ENCODE measurements around the gene TOX2.

Gene TOX2

DNA sequence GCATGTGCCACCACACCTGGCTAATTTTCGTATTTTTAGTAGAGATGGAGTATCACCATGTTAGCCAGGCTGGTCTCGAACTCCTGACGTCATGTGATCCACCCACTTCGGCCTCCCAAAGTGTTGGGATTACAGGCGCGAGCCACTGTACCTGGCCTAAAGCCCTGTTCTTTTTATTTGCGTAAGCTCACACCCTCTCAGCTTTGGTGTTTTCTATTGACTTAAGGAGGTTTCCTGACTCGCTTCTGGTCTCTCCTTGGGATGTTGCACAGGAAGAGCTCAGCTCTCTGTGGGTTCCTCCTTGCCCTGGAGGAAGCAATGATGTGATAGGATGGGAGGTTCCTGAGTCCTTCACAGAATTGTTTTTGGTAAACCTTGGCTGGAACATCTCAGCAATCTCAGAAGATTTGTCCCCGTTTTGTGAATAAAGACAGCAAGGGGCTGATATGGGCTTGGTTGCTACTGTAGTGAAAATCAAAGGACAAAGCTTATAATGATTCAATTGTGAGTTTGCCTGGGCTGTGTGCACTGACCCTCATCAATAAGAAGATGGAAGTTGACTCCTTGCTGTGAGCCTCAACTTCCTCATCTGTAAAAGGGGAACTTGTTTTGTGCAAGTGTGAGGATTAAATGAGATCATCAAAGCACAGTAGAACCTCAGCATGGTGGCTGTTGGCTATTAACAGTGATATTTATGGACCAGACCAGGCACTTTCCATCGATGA, 27.0 kb downstream of the TOX2 start:
- DNase-seq = no peak

DNA sequence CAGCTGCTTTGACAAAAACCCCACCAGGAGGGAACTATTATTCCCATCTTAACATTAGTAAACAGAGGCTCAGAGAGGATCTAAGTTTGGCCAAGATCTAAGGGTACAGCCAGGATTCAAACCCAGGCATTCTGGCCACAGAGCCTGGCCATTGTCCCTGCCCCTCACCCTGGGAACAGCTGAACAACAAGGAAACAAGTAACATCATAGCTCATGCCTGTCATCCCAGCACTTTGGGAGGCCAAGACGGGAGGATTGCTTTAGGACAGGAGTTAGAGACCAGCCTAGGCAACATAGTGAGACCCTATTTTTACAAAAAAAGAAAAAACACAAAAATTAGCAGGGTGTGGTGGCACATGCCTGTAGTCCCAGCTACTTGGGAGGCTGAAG, 27.5 kb downstream of the TOX2 start:
- no peak for DNase-seq

DNA sequence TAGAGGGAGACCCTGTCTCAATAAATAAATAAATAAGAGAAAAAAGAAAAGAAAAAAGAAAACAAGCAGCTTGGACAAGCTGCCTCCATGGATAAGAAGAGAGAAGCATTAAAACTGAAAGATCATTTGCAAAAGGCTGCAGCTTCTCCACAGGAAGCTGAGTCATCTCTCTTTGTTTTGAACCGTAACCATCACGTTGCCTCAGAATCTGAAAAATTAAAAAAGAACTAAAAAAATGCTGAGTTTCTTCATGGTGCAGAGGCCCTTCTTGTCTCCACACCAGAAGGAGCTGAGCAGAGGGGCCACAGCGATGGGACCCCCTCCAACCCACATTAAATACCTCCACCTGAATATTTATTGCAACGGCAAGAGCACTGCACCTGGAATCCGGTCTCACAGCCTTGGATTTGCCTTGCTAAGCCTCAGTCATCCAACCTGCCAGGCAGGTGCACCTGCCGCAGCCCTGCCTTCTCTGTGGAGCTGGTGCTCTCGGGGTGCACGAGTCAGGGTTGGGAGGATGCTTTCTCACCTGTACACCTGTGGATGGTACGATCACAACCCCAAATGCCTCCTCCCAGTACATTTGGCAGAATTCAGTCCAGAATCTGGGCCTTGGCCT, 28.1 kb downstream of the TOX2 start:
- no peak for DNase-seq

DNA sequence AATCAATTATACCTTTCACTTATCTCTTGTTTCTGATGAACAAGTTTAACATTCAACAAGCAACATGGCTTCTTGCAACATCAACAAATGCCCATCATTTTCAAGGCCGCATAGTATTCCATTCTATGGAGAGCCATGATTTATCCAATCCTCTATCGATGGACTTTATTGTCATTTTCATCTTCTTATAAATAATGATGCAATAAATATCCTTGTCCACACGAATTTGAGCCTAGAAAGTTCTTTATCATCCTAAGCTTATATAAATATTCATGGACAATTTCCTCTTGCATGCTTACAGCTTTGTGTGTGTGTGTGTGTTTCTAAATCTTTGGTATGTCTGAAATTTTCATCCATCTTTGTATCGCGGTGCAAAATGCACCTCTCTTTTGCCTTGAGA, 29.1 kb downstream of the TOX2 start:
- DNase-seq = no peak

DNA sequence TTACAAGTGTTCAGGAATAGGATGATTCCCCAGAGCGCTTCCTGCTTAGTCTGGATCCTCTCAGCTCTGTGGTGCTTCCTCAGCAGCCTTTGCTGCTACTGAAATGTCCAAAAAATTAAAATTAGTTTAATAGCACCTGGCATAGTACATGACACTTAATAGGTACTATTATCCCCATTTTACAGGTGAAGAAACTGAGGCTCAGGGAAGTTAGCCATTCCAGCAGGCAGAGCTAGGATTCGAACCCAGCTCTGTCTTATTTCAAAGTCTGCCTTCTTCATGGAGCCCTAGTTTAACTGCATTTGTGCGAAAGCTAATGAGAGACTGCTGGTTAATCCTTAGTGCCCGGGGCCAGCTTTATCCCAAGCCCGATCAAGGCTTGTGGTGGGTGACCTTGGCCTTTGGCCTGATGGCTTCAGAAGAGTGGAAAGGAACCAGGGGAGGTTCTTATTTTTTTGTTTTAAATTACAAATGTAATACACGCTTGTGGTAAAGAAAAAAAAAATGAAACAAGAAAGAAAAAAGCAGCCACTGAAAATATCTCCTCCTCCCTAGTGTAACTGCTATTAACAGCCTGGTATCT, 30.1 kb downstream of the TOX2 start:
- no peak for DNase-seq

DNA sequence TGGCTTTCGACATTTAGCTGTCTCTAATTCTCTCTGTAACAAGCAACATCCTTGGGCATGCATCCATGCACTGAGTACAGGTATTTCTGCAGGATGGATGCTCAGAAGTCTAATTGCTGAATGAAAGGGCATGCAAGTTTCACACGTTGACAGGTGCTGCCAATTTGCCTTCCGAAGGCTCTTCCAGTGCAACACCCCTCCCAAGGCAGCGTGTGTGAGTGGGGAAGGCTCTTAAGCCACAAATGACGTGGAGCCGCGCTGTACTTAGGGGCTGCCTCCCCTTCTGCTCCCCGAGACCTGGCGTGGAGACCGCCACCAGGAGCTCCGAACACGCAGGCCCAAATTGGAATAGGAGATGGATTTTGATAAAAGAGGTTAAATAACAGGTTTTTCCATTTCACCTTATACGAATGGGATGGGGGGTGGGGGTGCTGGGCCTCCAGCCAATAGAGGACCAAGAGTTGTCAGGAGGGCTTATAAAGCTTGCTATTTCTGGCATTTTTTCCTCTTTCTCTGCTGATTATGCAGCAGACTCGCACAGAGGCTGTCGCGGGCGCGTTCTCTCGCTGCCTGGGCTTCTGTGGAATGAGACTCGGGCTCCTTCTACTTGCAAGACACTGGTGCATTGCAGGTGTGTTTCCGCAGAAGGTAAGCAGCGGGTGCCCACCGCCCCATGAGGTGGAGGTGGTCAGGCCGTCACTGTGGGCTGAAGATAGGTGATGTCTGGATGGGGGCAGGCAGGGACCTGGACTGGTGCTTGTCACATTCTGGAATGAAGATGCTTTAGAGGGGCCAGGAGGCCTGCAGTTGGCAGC, 30.9 kb downstream of the TOX2 start:
- no peak for DNase-seq

DNA sequence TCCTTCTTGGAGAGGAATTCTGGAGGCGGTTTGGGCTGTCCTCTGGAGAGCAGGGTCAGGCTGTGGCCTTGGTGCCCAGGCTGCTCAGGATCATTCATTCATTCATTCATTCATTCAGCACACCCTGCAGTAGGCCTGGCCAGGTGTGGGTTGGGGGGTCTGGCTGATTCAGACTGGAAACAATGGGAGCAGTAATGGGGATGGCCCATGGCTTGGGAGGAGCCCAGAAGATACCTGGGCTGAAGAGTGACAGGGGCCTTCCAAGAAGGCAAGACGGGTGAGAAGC, 31.5 kb downstream of the TOX2 start:
- no peak for DNase-seq

DNA sequence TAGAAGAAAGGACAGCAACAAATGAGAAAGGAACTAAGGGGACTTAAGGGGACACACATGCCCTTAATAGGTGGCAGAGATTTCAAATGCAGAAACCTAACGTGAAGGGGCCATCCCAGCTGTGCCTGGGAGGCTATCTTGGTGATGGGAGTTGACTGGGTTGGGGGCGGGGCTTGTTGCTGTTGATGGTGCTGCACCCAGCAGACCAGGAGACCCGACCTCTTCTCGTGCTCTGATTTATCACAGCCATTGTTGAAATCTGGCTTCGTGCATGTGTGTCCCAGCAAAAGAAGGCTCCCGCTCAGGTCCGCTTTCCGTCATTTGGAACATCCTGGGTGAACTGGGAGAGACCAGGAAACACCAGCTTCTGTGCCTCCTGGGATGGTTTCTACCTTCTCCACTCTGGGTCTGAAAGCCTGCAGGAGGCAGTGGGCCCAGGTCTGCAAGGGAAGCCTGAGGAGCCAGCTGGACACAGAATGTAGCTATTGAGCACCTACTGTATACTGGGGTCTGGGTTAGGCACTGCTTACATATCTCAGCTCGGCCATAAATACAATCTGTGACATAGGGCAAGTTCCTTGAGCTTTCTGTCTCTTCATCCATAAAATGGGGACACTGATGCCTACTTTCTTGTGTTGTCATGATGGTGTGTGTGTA, 32.1 kb downstream of the TOX2 start:
- no peak for DNase-seq

DNA sequence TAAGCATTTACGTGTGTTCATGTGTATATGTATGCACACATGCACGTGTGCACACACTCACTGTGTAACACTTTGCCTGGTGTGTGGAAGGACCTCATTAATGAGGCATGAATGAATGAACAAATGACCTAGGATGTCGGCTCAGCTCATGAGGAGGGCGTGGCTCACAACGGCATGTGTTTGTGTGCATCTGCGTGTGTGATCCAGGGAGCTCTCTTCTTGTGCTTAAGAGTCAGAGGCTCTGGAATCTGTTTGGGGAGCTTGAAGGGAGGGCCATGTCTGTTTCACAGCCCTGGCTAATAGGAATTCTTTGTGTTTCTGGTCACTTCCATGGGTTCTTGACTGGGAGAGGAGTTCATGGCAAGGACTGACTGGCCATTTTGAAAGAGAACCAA, 32.7 kb downstream of the TOX2 start:
- DNase-seq = no peak

DNA sequence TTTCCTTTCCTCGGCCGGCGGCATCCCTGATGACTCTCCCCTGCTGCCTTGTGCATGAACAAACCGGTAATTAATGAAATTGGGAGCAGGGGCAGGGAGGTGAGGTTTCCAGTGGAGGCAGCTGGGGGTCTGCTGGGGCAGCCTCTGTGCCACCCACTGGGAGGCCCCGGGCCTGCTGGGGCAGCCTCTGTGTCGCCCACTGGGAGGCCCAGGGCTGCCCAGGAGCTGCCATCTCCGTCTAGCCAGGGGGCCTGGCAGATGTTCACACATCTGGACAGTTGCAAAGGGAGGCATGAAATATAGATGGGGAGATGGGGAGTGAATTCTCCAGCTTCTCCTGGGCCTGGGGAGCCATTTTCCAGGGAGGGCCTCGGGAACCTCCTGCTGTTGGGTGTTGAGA, 33.8 kb downstream of the TOX2 start:
- no peak for DNase-seq

DNA sequence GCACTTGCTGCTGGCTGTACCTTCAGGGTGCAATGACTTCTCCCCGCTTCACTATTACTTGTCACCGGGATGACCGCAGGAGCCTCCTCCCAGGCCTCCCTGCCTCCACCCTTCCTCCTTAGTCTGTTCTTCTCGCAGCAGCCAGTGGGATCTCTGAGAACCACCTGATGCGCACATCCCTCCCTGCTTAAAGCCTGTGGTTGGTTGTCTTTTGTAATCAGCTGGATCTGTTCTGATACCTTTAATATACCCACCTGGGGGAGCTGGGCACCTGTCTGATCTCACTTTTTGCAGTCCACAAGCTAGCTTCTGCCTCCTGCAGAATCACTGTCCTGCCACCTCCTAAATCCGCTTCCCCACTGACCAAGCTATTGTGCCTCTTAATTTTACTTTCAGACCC, 34.6 kb downstream of the TOX2 start:
- no peak for DNase-seq

DNA sequence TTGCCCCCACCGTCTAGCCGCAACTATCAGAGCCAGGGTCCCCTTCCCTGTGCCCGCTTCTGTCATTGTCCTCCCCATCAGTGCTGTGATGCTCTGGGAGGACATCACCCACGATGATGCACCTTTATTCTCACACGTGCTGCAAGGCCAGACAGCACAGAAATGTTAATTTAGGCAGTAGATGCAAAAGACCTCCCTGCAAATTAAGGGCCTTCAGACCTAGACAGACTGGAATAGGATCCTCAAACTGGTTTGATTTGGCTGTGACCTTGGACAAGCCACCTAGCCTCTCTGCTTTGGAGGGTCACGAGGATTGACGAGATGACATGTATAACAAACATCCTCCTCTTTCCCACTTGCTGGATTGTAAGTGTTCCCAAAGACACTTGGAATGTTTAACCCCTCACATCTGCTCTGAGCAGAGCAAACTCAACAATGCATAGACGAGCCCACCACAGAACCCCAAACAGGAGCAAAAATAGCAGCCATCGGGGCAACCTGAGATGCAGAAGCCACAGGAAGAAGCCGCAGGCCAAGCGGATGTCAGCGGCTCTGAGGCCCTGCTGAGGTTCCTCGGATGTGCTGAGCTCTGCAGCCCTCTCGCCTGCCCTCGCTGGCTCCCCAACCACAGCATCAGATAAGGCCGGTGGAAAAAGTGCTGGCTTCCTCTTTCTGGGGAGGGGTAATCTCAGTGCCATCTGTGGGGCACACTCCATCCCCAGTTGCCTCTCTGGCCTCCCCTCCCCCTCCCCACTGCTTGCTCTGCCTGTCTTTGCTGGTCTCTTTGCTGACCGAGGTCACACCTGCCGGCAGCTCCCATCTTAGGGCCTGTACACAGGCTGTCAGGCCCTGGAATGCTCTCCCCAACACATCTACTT, 35.3 kb downstream of the TOX2 start:
- peak; percentile 65 for DNase-seq

DNA sequence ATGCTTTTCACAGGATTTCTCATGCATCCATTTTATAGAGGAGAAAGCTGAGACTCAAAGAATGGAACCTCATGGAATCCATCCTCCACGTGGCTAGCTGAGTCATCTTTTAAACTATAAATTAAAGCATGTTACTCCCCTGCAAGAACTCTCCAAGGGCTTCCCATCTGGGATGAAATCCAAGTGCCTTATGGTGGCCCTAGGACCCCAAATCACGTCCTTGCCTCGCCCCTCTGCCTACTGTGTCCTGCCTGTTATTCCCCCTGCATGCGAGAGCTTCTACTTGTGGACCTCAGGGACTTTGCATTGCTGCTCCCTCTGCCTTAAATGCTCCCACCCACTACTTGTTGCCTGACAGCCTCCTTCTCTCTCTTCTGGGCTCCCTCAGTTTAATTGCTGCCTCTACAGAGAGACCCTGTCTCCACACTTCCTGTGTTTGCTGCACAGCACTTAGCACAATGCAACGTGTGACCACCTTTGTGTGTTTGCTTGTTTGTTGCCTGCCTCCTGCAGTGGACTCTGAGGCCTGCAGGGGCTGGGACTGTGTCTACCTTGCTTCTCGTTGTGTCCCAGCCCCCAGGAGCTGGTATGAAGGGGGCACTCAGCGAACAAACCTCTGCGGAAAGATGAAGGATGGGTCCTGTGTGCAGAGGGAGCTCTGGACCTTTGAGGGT, 39.4 kb downstream of the TOX2 start:
- no peak for DNase-seq

DNA sequence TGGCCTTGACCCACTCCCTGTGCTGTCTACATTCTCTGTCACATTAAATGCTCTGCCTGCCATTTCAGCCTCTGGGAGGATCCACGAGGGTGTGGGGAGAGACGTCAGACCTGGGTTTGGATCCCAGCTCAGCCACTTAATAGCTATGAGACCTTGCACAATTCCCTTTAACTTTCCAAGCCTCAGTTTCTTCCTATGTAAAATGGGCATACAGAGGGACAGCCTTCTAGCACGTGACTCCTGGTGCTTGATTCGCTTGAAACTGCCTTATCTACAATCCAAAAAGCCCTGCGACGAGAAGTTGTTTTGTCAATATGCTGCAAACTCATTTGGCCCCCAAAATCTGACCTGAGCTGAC, 40.0 kb downstream of the TOX2 start:
- DNase-seq = no peak

DNA sequence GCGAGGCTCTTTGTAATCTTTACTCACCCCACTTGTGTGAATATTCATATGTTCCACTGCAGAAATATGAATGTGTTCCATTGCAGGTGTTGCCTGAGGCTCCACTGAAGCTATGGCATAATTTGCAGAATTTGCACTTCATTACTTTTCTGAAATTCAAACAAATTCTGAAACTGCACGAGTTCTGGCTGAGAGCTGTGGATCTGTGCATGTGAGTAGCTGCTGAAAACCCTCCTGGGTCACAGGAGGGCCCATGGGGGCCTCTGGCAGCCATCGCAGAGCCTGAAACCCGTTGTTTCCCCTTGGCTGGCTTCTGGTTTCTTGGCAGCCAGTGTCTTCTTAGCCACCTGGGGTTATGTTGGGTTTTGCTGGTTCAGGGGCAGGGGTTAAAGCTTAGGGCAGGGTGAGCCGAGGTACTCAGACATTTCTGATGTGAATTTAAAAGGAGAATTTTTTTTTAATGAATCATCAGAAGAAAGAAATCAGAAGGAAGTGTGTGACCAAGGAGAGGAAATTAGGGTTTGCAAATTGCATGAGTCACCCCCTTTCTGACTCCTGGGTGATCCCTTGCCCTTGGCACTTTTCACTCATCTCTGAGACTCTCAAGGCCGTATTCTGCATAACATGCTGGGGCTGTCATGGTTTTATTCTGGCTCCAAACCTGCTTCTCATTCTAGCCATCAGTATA, 40.6 kb downstream of the TOX2 start:
- peak; percentile 16 for DNase-seq

DNA sequence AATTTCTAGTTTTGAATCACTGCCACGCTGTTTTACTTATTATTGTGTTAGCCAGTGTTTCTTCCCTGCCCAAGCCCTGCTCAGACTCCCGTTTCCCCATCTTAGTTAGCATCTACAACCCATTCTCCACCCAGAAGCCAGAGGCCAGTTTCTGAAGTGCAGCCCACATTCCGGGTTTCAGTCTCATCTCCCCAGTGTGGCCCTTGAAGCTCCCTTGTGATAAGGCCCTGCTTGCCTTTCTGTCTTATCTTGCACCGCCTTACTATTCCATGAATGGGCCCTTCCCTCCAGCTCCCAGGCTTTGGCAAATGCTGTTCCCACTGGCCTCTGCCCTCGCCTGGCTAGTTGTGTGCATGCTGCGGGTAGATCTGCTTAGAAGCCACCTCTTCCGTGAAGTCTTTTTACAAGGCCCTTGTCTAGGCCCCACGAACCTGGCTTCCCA, 41.1 kb downstream of the TOX2 start:
- DNase-seq = no peak

DNA sequence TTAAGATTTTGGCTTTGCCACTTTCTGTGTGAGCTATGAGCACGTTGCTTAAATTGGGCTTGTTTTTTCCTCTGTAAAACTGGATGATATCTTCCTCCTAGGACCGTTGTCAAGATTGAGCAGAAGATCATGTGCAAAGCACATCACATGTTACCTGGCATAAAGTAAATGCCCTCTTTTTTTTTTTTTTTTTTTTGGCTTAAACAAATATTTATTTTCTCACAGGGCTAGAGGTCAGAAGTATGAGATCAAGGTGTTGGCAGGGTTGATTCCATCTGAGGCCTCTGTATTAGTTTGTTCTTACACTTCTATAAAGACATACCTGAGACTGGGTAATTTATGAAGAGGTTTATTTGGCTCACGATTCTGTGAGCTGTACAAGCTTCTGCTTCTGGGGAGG, 42.7 kb downstream of the TOX2 start:
- no peak for DNase-seq

DNA sequence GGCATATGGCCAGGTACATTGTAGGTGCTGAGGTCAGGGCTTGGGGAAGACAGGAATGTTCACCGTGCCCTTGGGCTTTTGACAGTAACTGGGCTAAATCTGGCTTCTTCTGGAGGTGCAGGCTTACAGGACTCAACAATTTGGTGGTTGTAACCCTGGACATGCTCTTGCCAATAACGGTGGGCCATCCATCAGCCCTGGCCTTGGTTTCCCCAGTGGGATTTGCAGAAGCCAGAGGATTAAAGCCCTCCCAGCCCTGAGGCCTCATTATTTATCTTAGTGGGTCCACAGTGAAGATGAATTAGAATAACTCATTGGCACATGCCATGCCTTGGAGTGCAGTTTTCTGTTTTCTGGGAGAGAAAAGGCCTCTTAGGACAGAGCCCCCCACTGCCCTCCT, 44.0 kb downstream of the TOX2 start:
- no peak for DNase-seq

DNA sequence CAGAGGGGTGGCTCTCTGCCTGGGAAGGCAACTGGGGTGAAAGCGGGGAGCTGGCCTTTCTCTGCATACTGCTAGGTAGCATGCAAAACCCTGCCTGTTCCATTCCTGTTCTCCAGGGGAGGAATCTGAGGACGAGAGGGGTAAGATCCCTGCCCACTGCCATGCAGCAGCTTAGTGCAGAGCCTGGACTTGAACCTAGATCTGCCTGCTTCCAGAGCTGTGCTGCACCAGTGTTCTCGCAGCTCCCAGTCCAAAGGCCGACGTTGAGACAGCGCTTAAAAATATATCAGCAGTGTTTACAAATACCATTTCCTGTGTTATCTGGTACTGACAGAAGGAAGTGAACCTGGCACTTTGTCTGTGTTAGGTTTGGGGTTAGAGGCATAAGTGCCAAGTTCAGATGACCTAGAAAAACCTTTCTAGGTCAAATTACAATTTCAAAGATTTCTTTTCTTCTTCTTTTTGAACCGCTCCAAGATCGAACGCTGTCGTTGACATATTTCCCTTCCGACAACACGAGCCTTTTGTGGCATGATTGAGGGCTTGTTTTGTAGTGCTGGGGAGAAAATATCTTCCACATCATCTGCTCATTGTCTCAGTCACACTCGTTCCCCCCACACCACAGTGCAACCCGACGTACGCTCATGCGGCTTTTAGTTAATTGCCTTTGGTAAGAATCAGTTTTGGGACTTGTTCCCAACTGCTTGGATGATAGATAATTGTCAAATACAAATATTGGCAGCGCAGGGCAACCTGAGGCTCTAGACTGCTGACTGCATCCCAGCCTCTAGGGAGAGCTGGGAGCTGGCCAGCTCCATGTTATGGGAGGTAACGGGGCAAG, 44.6 kb downstream of the TOX2 start:
- peak; percentile 44 for DNase-seq

DNA sequence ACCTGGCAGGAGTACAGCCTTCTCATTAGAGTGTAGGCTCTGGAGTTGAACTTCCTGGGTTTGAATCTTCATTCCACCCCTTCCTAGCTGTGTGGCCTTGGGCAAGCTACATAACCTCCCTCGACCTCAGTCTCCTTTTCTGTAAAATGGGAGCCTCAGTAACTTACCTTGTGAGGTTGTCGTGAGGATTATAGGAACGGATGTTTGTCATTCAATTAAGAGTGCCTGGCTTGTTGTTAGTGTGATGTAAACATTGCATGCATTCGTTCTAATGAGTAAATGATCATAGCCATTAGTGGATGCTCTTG, 45.2 kb downstream of the TOX2 start:
- DNase-seq = no peak

DNA sequence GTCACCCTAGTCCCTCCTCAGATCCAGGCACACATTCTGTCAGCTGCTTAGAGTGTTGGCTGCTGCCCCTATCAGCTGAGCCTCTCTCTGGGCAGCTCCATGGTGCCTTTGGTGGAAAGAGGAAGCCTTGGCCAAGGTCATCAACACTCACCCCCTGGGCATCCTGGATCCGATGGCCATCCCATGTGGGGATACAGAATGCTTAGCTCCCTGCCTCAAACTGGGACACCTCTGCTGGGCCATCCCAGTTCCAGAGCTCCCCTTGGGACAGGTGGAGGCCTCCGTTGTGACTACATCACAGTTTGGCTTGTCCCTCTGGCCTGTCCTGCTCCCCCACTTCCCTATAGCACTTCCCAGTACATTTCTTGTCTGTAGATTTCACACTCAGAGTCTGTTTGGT, 45.6 kb downstream of the TOX2 start:
- DNase-seq = no peak
